Lower leg skin (tissue), 3 donors: ENCODE measurements around the gene SHKBP1.
"Not testable (repeated sequence)": the region's sequence is repeated elsewhere in the genome, so short reads cannot be mapped to it uniquely, and the experiment has no call there.

Experiments
- POLR2A ChIP-seq, 2 donors: fragments of 450-650 bp; IDR thresholded peaks; one replicate each; pipeline ENCODE4 v1.6.1; 2016 to 2017; ENCODE audit warnings: antibody characterized with exemption in 2 of 2, mild to moderate bottlenecking in 1 of 2, moderate library complexity in 1 of 2
- TF ChIP-seq, protein P1 (sequence below), 3 donors: fragments of 450-650 bp; IDR thresholded peaks; one replicate each; pipeline ENCODE4 v1.5.1; 2016; ENCODE audit warnings: antibody characterized with exemption in 3 of 3, mild to moderate bottlenecking in 3 of 3, moderate library complexity in 2 of 3

DNA sequence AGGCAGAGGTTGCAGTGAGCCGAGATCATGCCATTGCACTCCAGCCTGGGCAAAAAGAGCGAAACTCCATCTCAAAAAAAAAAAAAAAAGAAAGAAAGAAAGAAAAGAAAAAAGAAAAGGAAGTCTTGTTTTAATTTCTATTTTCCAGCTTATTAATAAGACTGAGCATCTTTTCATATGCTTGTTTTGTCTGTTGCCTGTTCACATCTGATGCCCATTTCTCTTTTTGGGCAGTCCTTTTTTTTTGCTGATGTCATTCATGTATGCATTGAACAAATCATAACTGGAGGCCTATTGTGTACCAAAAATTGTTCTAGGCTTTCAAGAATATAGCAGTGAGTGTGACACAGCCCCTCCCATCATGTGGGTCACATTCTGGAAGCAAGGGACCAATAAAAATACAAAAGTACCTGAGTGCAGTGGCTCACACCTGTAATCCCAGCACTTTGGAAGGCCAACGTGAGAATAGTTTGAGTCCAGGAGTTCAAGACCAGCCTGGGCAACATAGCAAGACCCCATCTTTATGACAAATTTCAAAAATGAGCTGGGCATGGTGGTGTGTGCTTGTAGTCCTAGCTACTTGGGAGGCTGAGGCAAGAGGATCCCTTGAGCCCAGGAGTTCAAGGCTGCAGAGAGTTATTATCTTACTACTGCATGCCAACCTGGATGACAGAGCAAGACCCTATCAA is 30.4 kb upstream of the SHKBP1 start:
- TF ChIP-seq, protein P1, sequence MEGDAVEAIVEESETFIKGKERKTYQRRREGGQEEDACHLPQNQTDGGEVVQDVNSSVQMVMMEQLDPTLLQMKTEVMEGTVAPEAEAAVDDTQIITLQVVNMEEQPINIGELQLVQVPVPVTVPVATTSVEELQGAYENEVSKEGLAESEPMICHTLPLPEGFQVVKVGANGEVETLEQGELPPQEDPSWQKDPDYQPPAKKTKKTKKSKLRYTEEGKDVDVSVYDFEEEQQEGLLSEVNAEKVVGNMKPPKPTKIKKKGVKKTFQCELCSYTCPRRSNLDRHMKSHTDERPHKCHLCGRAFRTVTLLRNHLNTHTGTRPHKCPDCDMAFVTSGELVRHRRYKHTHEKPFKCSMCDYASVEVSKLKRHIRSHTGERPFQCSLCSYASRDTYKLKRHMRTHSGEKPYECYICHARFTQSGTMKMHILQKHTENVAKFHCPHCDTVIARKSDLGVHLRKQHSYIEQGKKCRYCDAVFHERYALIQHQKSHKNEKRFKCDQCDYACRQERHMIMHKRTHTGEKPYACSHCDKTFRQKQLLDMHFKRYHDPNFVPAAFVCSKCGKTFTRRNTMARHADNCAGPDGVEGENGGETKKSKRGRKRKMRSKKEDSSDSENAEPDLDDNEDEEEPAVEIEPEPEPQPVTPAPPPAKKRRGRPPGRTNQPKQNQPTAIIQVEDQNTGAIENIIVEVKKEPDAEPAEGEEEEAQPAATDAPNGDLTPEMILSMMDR (IDR thresholded peaks at IDR 0.05): not testable (repeated sequence)
- not testable (repeated sequence) for TF ChIP-seq POLR2A (IDR thresholded peaks at IDR 0.05)
